Right renal cortex interstitium (tissue), 3 donors: Measurements from ENCODE around the gene DKK2. TPM values are rescaled to one million over a fixed set of nuclear protein-coding genes. Genes with fewer than 3 reads are reported as not detected.

Experiments used
- DNase-seq, 3 donors: peaks; one replicate each; pipeline ENCODE4 v3.0.0-alpha.2; 2013; ENCODE audit warnings: low read depth in 3 of 3, low spot score in 2 of 3
- polyA plus RNA-seq, 3 donors: library from polyadenylated mRNA; unstranded; fragments of 120-200 nt; gene quantifications; one replicate each; pipeline ENCODE4 v1.2.1, GENCODE V29; 2013; ENCODE audit not compliant: insufficient read length in 3 of 3

Gene DKK2
- 1 to 10 TPM; 1.8 to 3.6 (median 1.9) TPM for polyA plus RNA-seq

DNA sequence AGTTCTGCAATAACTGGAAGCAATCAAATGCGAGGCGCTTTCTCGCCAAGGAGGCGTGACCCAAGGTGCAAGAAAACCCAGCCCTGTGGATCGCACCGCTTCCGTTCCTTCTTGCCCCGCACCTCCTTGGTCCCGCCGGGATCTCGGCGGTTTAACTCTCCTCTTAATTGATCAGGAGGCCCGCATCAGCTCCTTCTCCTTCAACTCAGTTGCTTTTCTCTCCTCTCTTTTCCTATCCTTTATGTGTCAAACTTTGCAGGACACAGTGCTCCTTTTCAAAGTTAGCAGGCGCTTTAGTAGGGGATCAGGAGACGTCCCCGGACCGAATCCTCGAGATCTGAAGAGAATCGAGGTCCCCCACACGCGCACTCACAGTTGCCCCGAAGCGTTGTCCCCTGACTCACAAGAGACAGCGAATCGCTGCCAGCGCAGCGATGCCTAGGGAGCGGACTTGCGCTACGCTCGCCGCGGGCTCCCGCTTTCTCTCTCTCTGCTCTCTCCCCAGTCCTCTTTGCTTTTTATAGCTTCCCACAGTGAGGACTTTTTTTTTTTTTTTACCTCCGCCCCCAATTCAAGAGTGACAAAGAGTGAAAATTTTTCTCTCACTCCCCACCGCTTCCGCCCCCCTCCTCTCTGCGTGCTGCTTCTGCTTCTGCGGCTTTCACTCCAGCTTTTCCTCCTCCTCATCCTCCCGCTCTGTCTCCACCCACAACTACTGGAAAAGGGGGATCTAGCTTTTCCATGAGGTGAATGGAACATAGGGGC, at the start of gene DKK2:
Gene DKK2 (minus strand): TSS at position 495 of the 765 bp plus-strand sequence. CDS start 722 bp downstream, outside the sequence.
- DNase-seq = peak in 1 of 3 donors; percentile 12

DNA sequence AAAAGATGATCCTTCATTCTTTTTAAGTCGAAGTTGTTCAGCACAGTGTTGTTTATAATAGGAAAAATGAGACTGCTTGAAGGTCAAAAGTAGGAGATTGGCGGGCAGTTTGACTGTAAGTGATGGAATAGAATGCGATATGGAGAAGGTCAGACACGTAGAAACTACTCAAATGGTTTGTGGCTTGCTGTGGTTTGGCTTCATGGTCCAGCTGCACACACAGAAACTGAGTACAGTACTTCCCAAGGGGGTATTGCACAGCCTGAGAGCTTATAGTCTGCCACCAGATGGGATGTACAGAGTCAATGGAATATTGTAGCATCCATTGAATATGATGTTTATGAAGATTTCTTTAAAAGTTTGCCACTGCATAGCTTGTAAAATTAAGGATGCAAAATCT, 41.1 kb upstream of the DKK2 start:
- DNase-seq = no peak

DNA sequence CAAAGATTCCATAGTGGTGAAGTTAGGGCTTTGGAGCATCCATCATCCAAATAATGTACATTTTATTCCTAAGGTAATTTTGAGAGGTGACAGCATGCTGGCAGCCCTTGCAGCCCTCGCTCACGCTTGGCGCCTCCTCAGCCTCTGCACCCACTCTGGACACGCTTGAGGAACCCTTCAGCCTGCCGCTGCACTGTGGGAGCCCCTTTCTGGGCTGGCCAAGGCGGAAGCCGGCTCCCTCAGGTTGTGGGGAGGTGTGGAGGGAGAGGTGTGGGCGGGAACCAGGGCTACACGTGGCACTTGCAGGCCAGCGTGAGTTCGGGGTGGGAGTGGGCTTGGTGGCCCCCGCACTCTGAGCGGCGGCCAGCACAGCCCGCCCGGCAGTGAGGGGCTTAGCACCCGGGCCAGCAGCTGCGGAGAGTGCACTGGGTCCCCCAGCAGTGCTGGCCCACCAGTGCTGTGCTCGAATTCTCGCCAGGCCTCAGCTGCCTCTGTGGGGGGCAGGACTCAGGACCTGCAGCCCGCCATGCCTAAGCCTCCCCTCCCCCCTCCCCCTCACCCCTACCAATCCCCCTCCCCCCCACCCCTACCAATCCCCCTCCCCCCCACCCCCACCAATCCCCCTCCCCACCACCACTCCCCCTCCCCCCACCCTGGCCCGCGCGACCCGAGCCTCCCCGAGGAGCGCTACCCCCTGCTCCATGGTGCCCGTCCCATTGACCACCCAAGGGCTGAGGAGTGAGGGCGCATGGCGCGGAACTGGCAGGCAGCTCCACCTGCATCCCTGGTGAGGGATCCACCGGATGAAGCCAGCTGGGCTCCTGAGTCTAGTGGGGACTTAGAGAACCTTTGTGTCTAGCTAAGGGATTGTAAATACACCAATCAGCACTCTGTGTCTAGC, 37.0 kb upstream of the DKK2 start:
- DNase-seq = no peak

DNA sequence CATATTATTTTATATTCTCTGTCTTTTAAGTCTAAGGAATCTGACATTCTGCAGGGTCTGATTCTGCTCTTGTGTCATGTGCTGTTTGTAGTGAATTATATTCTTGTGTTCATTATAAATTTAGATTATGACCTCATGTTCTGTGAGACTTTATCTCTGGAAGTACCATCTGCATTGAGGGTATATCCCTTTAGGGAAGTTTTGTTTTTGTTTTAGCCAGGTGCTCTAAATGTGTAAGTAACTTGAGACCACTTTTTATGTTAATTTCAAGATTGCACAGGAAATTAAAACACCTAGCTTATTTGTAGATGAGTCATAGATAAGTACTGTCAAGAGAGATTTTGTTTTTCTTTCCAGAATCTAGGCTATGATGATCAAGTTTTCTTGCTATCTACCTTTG, 35.0 kb upstream of the DKK2 start:
- no peak for DNase-seq

DNA sequence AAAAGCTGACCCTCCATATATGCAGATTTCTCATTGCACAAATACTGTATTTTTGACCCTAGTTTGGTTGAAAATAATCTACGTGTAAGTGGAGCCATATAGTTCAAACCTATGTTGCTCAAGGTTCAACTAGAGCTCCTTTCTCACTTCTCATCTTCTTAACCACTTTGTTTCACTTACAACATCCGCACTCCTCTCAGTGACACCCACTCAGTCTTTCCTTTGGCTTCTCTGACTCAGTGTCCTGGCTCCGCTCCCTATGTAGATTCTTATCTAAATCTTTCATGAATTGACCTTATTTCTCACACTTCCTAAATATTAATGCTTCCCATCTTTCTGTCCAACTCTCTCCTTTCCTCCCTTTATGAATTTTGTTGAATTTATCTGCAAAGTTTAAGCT, 32.9 kb upstream of the DKK2 start:
- no peak for DNase-seq

GRCh38 chr4:107068116-107068515, 32.0 kb upstream of the DKK2 start:
- DNase-seq = no peak

- no peak for DNase-seq
Observed at GRCh38 chr4:107066621-107067020, 30.5 kb upstream of the DKK2 start.

GRCh38 chr4:107065201-107065600, 29.1 kb upstream of the DKK2 start:
- no peak for DNase-seq

DNA sequence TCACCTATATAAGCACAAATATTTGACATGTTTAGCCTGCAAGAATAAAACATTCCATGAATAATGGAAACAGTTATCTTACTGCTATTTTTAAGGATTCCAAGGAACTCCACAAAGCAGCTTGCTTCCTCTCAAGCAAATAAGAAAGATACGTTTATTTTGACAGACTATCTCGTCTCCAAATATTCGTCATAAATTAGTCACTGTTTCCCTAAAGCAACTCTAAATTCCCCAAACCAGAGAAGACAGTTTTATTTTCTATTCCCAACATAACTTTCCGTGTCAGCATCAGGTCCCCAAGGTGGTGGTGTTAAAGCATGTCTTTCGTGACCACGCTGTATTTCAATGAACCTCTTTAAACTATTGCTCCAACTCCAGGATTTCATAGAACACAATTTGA, 24.3 kb upstream of the DKK2 start:
- no peak for DNase-seq

DNA sequence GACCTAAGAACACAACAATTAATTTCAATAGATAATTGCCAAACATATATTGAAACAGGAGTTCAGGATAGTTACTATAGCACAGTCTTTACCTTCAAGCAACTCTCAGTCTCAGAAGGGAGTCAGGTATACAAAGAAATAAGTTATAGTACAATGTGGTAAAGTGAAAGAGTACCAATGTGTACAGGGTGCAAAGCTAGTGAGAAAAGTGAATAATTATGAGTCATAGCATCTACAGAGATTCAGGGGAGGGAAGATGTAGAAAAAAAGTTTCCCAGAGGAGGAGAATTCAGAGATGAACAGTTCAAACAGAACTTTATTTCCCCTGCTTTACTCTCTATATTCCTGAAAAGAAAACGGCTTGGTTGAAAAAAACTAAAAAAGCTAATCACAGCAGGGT, 22.7 kb upstream of the DKK2 start:
- DNase-seq = no peak

- no peak for DNase-seq
Observed at GRCh38 chr4:107050525-107051135, 14.5 kb upstream of the DKK2 start.

- DNase-seq = no peak
Observed at GRCh38 chr4:107046261-107046660, 10.1 kb upstream of the DKK2 start.

- no peak for DNase-seq
Observed at GRCh38 chr4:107044170-107044569, 8.1 kb upstream of the DKK2 start.

GRCh38 chr4:107037199-107037584, 1.1 kb upstream of the DKK2 start:
- peak in 1 of 3 donors; percentile 29 for DNase-seq

GRCh38 chr4:107036584-107037198, 578 bp upstream of the DKK2 start:
- DNase-seq = peak in 1 of 3 donors; percentile 3

GRCh38 chr4:107034996-107035818, 906 bp downstream of the DKK2 start:
- DNase-seq = no peak

- peak in 1 of 3 donors; percentile 8 for DNase-seq
Observed at GRCh38 chr4:107034091-107034995, 1.8 kb downstream of the DKK2 start.

- no peak for DNase-seq
Observed at GRCh38 chr4:107027379-107027778, 8.7 kb downstream of the DKK2 start.

DNA sequence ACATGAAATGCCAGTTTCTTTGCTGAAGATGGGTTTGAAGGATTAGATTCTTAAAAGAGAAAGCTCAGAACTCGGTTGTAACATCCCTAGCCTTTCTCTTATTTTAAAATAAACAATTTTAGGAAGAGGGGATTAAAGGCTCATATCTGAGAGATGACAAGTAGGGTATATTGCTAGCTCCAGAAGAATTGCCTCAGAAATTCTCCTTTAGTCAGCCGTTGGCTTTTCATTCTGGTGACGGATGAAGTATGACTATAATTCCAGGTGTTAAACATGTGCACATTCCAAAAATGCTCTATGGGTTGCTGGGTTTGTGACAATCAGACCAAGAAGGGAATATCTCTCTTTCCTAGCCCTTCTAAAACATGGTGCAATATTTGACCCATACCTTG, 17.8 kb downstream of the DKK2 start:
- DNase-seq = no peak
